GM12801 (cell line): ENCODE data around the gene NDRG4.

Experiments used
- CTCF ChIP-seq: IDR thresholded peaks from one replicate; pipeline ENCODE4 v1.5.1; 2011; ENCODE audit warnings: control low read depth; ENCODE audit not compliant: insufficient read length; ENCODE audit errors: extremely low read depth

The NDRG4 gene

DNA sequence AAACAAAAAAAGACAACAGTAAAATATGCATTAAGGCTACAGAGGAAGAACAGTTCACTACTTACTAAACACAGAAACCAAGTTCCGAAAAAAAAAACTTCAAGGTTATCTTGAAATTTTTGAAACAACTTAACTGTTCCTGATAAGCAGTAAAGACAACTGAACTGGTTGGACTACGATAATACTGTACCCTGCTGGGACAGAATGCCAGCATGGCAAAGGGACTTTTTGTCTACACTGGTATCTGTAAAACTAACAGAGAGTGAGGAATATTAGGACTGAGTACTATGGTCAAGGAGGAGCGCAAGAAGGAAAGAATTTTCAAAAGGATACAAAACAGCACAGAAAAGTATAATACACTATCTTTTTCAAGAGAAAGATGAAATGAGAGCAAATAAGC lies 35.2 kb downstream of the NDRG4 start:
- no peak for TF ChIP-seq CTCF

DNA sequence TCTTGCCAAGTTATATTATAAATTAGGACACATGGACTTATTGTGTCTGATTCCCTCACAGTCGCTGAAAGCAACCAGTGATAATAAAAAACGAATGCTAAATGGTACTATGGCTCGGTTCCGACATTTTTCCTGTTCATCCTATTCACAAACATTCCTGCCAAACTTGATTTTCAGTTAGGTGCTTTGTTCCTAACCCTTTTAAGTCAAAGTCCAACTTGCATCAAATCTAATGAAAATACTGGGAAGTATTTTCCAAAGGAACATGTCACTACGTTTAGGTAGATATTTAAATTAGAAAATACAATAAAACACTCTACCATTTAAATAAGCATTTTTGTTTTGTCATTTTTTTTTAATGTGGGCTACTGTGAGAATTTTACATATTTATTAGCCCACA lies 36.3 kb downstream of the NDRG4 start:
- TF ChIP-seq CTCF, result no peak

DNA sequence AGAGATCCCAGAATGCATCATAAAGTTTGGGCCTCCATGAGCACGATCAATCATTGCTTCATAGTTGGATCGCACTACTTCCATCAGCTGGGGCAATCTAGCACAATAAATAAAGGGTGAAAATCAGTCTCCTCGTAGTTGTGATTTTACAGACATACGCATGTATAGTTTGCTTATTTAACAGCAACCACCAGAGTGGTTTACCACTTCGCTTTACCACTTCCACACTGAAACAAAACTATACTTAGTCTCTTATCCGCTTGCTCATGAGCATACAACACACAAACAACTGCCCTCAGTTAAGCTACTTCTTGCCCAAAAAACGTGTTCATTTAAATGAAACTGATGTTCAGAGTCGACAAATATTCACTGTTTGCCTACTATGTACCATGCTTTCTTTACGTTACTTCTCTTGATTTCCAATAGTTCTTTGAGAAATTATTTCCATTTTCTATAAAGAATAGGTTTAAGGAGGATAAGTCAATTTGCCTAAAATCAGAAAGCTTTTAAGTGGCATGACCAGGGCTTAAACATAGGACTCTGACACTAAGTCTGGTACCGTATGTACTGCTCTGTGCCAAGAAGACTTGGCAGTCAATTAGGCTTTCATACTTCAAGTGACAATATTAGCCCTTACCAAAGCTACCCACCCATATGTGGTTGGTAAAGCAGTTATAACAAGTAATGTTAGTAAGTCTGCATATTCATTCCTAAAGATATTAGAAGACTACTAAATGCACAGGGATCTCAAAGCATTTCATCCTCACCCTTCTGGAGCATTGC lies 37.4 kb downstream of the NDRG4 start:
- TF ChIP-seq CTCF, result no peak

DNA sequence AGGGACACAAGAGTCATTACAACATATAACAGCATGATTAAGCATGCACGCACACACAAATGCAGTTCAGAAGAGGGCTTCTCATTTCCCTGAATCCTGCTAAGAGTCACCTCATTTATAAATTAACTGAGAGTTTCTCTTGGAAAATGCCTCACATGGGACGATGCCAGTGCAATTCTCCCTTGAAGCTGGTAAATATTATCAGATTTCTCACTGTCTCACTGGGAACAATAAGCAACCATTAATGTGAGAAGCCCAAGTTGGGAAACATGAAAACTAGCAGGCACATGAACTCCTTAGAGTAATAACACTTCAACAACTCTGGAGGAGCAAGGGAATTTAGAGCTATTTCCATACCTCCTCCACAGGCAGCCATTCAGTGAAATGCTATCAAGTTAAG lies 41.8 kb downstream of the NDRG4 start:
- TF ChIP-seq CTCF, result no peak

GRCh38 chr16:58542291-58542690 lies 42.3 kb downstream of the NDRG4 start:
- TF ChIP-seq CTCF, result no peak

- no peak for TF ChIP-seq CTCF
Measured at GRCh38 chr16:58543685-58544084, 43.7 kb downstream of the NDRG4 start.

DNA sequence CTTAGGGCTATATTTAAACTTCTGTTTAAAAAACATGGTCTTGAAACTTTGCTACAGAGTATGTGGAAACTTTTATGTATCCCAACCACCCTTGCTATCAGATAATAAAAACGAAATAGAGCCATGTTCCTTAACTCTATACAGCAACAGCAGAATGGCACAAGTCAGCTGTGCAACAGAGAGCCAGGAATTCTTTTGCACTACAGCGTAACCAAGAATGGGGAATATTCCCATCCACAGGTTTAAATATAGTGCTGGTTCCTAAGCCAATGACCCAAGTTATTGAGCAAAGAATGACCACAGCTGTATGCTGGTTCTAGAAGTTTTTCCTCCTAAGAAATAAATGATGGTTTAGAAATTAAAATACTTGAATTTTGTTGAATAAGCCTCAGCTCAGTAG lies 48.4 kb downstream of the NDRG4 start:
- no peak for TF ChIP-seq CTCF
